ENCODE data around the gene DRC3. TPM values are rescaled to one million over a fixed set of nuclear protein-coding genes. Genes with fewer than 3 reads are reported as not detected.

The DRC3 gene, protein sequence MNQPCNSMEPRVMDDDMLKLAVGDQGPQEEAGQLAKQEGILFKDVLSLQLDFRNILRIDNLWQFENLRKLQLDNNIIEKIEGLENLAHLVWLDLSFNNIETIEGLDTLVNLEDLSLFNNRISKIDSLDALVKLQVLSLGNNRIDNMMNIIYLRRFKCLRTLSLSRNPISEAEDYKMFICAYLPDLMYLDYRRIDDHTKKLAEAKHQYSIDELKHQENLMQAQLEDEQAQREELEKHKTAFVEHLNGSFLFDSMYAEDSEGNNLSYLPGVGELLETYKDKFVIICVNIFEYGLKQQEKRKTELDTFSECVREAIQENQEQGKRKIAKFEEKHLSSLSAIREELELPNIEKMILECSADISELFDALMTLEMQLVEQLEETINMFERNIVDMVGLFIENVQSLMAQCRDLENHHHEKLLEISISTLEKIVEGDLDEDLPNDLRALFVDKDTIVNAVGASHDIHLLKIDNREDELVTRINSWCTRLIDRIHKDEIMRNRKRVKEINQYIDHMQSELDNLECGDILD
- 1 to 10 TPM; 2.1 to 5.3 (median 2.7) TPM for total RNA-seq
- 10 to 100 TPM; 10.7 to 19.3 TPM for polyA plus RNA-seq

DNA sequence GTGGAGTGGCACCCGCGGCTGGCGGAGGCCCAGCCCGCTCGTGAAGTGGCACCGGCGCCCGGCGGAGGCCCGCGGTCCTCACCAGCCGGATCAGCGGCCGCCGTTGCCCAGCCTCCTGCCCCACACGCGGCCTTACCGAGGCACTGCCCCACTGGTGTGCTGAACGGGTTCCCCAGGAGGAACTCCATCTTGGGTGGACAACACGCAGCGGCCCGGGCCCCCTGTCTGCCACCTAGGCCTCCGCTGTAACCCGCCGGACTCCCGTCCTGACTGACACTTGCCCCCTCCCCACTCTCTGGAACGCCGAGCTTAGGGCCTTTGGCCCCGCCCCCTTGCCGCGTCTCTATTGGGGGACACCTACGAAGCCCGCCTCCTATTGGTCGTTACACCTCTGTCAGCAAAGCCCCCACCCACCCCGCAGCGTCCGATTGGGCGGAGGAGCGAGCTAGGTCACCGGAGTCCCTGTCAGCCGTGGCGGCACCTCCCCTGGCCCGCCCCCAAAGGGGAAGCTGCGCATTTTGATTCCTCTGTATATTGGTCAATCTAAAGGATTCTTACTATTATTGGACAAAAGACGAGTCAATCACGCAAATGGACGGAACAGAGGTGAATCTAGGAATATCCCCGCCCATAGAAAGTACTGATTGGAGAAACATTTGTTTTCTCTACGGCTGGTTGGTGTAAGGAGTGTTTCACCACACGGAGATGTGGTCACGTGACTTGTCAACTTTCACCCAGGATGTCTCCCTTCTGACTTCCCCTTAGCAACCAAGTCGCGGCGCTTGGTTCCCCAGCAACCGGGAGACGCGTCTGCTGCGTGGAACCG is at the start of gene DRC3, which contains the start of gene TOM1L2:
DRC3 (plus strand) TSS at position 737 of the 826 bp plus-strand sequence. CDS start 4,737 bp downstream, outside the sequence.
TOM1L2 (minus strand) TSS at position 275 of the 826 bp plus-strand sequence; CDS start at position 188, 87 bp downstream.
- 0 to 1% methylated on average over 52 to 59 of the region's 59 CpGs for WGBS, 2 donors
- ATAC-seq (peak; percentile 93 to 97 (median 94)), FAIRE-seq (peak; percentile 99), DNase-seq (peak; percentile 98 to 100 (median 100))
- no peaks in the 10 kb centered on the region for H3K36me3 ChIP-seq
- no peaks in the 10 kb centered on the region for H3K27me3 ChIP-seq
- peak within 1 kb of the TSS; percentile 92 to 97 (median 95) for H3K27ac ChIP-seq
- intact Hi-C loops (cut with DNase I) = no loop called here
- H3K9me3 ChIP-seq = no peaks in the 10 kb centered on the region
- H3K4me1 ChIP-seq = peaks cover 5 to 14% (median 12%) of the 10 kb centered on the region in 3 donors
- H3K4me3 ChIP-seq = peak within 1 kb of the TSS; percentile 82 to 93 (median 90)
- TF ChIP-seq, protein P1, sequence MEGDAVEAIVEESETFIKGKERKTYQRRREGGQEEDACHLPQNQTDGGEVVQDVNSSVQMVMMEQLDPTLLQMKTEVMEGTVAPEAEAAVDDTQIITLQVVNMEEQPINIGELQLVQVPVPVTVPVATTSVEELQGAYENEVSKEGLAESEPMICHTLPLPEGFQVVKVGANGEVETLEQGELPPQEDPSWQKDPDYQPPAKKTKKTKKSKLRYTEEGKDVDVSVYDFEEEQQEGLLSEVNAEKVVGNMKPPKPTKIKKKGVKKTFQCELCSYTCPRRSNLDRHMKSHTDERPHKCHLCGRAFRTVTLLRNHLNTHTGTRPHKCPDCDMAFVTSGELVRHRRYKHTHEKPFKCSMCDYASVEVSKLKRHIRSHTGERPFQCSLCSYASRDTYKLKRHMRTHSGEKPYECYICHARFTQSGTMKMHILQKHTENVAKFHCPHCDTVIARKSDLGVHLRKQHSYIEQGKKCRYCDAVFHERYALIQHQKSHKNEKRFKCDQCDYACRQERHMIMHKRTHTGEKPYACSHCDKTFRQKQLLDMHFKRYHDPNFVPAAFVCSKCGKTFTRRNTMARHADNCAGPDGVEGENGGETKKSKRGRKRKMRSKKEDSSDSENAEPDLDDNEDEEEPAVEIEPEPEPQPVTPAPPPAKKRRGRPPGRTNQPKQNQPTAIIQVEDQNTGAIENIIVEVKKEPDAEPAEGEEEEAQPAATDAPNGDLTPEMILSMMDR (IDR thresholded peaks at IDR 0.05) = peak in 2 of 4 donors; percentile 5 to 9

DNA sequence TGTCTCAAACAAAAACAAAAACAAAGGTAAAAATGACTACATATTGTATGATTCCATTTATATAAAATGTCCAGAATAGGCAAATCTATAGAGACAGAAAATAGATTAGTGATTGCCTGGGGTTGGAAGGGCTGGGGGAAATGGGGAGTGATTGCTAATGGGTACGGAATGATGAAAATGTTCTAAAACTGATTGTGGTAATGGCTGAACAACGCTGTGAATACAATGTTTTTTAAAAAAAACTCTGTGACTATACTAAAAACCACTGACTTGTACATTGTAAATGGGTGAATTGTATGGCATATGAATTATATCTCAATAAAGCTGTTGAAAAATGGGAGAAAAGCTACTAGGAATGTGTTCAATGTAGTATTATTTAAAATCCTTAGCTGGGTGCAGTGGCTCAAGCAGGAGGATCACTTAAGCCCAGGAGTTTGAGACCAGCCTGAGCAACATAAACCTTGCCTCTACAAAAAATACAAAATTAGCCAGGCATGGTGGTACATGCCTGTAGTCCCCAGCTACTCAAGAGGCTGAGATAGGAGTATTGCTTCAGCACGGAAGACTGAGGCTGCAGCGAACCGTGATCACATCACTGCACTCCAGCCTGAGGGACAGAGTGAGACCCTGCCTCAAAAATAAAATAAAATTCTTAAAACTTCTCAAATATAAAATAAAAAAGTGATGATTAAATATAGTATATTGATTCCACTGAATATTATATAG is 48.4 kb upstream of the DRC3 start:
- intact Hi-C loops (cut with DNase I) = no loop called here
- Histone ChIP-seq H3K9me3 (no peaks in the 10 kb centered on the region), H3K27me3 (no peaks in the 10 kb centered on the region), H3K36me3 (no peaks in the 10 kb centered on the region), H3K27ac (no peak overlapping the region), H3K4me3 (no peak overlapping the region), H3K4me1 (peaks cover 17 to 31% (median 26%) of the 10 kb centered on the region in 3 donors)
- TF ChIP-seq, protein P1 (IDR thresholded peaks at IDR 0.05) = no peak
- 95 to 97% methylated on average over 5 of the region's 5 CpGs for WGBS, 2 donors
- DNase-seq (no peak), FAIRE-seq (no peak), ATAC-seq (no peak)

DNA sequence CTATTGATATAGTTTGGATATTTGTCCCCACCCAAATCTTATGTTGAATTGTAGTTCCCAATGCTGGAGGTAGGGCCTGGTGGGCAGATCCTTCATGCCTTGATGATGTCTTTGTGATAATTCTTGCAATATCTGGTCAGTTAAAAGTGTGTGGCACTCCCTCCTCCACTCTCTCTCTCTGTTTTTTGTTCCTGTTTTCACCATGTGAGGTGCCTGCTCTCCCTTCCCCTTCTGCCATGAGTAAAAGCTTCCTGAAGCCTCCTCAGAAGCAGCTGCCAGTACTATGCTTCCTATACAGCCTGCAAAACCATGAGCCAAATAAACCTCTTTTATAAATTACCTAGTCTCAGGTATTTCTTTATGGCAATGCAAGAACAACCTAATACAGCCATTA is 47.8 kb upstream of the DRC3 start:
- no peak overlapping the region for H3K27ac ChIP-seq

DNA sequence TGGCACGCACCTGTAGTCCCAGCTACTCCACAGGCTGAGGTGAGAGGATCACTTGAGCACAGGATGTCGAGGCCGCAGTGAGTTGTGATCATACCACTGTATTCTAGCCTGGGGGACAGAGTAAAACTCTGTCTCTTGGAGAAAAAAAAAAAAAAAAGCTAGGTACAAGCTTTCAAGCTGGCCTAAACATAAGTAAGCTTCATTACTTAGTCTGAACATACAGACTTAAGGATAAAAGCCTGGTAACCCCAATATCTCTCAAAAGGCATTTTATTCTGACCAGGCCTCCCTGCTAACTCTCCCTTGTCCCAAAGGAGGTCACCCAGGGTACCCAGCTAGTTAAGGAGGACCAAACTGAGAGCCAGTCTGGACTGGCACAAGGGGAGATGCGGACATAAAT is 46.6 kb upstream of the DRC3 start:
- DNase-seq (no peak), ATAC-seq (no peak), FAIRE-seq (no peak)
- Histone ChIP-seq H3K4me3 (no peak overlapping the region), H3K27ac (peak overlapping the region in 1 of 4 donors; percentile 3), H3K4me1 (peaks cover 17 to 30% (median 26%) of the 10 kb centered on the region in 3 donors), H3K36me3 (no peaks in the 10 kb centered on the region), H3K9me3 (no peaks in the 10 kb centered on the region), H3K27me3 (no peaks in the 10 kb centered on the region)
- WGBS, 2 donors = 82 to 95% methylated on average over 4 of the region's 4 CpGs
- intact Hi-C loops (cut with DNase I) = no loop called here
- TF ChIP-seq, protein P1 (IDR thresholded peaks at IDR 0.05) = no peak

More for the DNA sequence above, 47.8 kb upstream of the DRC3 start:
- peaks cover 17 to 31% (median 26%) of the 10 kb centered on the region in 3 donors for H3K4me1 ChIP-seq
- TF ChIP-seq, protein P1 (IDR thresholded peaks at IDR 0.05) = no peak
- no peak for DNase-seq
- no peaks in the 10 kb centered on the region for H3K36me3 ChIP-seq
- FAIRE-seq = no peak
- intact Hi-C loops (cut with DNase I) = no loop called here
- H3K4me3 ChIP-seq = no peak overlapping the region
- ATAC-seq = no peak
- no peaks in the 10 kb centered on the region for H3K27me3 ChIP-seq
- no peaks in the 10 kb centered on the region for H3K9me3 ChIP-seq
